Breast epithelium (tissue), 3 donors: Measurements from ENCODE around the gene FBXL19.

Experiments used
- POLR2A ChIP-seq: fragments of 450-650 bp; IDR thresholded peaks from one replicate; pipeline ENCODE4 v1.6.1; 2016; ENCODE audit warnings: antibody characterized with exemption, mild to moderate bottlenecking, moderate library complexity
- TF ChIP-seq, protein P1 (sequence below), 3 donors: fragments of 450-650 bp; IDR thresholded peaks; one replicate each; pipeline ENCODE4 v1.5.1; 2016 to 2017; ENCODE audit warnings: antibody characterized with exemption in 3 of 3, mild to moderate bottlenecking in 3 of 3, moderate library complexity in 3 of 3

- TF ChIP-seq, protein P1, sequence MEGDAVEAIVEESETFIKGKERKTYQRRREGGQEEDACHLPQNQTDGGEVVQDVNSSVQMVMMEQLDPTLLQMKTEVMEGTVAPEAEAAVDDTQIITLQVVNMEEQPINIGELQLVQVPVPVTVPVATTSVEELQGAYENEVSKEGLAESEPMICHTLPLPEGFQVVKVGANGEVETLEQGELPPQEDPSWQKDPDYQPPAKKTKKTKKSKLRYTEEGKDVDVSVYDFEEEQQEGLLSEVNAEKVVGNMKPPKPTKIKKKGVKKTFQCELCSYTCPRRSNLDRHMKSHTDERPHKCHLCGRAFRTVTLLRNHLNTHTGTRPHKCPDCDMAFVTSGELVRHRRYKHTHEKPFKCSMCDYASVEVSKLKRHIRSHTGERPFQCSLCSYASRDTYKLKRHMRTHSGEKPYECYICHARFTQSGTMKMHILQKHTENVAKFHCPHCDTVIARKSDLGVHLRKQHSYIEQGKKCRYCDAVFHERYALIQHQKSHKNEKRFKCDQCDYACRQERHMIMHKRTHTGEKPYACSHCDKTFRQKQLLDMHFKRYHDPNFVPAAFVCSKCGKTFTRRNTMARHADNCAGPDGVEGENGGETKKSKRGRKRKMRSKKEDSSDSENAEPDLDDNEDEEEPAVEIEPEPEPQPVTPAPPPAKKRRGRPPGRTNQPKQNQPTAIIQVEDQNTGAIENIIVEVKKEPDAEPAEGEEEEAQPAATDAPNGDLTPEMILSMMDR (IDR thresholded peaks at IDR 0.05), result no peak
- TF ChIP-seq POLR2A, result no peak
Measured at GRCh38 chr16:30924913-30925631, 1.7 kb downstream of the FBXL19 start.
